Measurements from ENCODE around the gene KIF12. TPM values are rescaled to one million over a fixed set of nuclear protein-coding genes. Genes with fewer than 3 reads are reported as not detected.
A peak's percentile ranks its signal among the peaks of the same experiment; 100 is the strongest.
"Not testable (repeated sequence)": the region's sequence is repeated elsewhere in the genome, so short reads cannot be mapped to it uniquely, and the experiment has no call there.

KIF12 gene
- total RNA-seq, 1 experiment from 2014 or later = 0.12 TPM

- DNase-seq (ENCODE audit: low read depth) = no peak
Measured at GRCh38 chr9:114085387-114085789, 13.7 kb downstream of the KIF12 start.

GRCh38 chr9:114084282-114085073, 14.6 kb downstream of the KIF12 start:
- DNase-seq (ENCODE audit: low read depth) = no peak

GRCh38 chr9:114083666-114084065, 15.4 kb downstream of the KIF12 start:
- no peak for DNase-seq (ENCODE audit: low read depth)

GRCh38 chr9:114082763-114083412, 16.2 kb downstream of the KIF12 start:
- DNase-seq (ENCODE audit: low read depth) = not testable (repeated sequence)

- DNase-seq (ENCODE audit: low read depth) = peak; percentile 86
Measured at GRCh38 chr9:114082017-114082762, 16.9 kb downstream of the KIF12 start.

- no peak for DNase-seq (ENCODE audit: low read depth)
Measured at GRCh38 chr9:114081441-114082016, 17.6 kb downstream of the KIF12 start.

GRCh38 chr9:114080773-114081440, 18.2 kb downstream of the KIF12 start:
- DNase-seq (ENCODE audit: low read depth) = no peak

GRCh38 chr9:114080195-114080772, 18.8 kb downstream of the KIF12 start:
- no peak for DNase-seq (ENCODE audit: low read depth)

- no peak for DNase-seq (ENCODE audit: low read depth)
Measured at GRCh38 chr9:114078781-114079156, 20.3 kb downstream of the KIF12 start.

- no peak for DNase-seq (ENCODE audit: low read depth)
Measured at GRCh38 chr9:114078021-114078780, 20.9 kb downstream of the KIF12 start, which contains the start of gene AMBP. AMBP (minus strand) TSS chr9:114078300; CDS start chr9:114078209, 91 bp downstream.

GRCh38 chr9:114077162-114077837, 21.8 kb downstream of the KIF12 start:
- no peak for DNase-seq (ENCODE audit: low read depth)

GRCh38 chr9:114076237-114077161, 22.6 kb downstream of the KIF12 start:
- no peak for DNase-seq (ENCODE audit: low read depth)

GRCh38 chr9:114075602-114076001, 23.5 kb downstream of the KIF12 start:
- DNase-seq (ENCODE audit: low read depth) = no peak

- DNase-seq (ENCODE audit: low read depth) = no peak
Measured at GRCh38 chr9:114072184-114073140, 26.6 kb downstream of the KIF12 start.

- DNase-seq (ENCODE audit: low read depth) = no peak
Measured at GRCh38 chr9:114071197-114071795, 27.8 kb downstream of the KIF12 start.

GRCh38 chr9:114070188-114071103, 28.6 kb downstream of the KIF12 start:
- no peak for DNase-seq (ENCODE audit: low read depth)

Measured in M059J (cell line).